SK-N-SH treated with all-trans-retinoic acid at 6 μM for 48 hours (cell line): ENCODE data around the gene CDKL2.

Experiments
- ATAC-seq: fragments of 200-7000 bp; cut with Tn5 transposase; 3 replicates; pipeline ENCODE4 v1.9.1; 2020; ENCODE audit warnings: mild to moderate bottlenecking, moderate library complexity
- ARNTL ChIP-seq: fragments of 450-650 bp; formaldehyde crosslinking; IDR thresholded peaks from 2 replicates; pipeline ENCODE4 v1.5.0; 2020; ENCODE audit warnings: low read depth, mild to moderate bottlenecking, moderate library complexity, borderline replicate concordance
- BACH2 ChIP-seq: fragments of 250-450 bp; sonication (Bioruptor Pico); IDR thresholded peaks from 2 replicates; pipeline ENCODE4 v1.9.0; 2021; ENCODE audit warnings: mild to moderate bottlenecking, borderline replicate concordance
- CREB5 ChIP-seq: fragments of 250-450 bp; sonication (Bioruptor Pico); IDR thresholded peaks from 2 replicates; pipeline ENCODE4 v1.5.1; 2020; ENCODE audit warnings: low read depth, mild to moderate bottlenecking, moderate library complexity
- CSDC2 ChIP-seq: fragments of 250-450 bp; sonication (Bioruptor Pico); IDR thresholded peaks from 2 replicates; pipeline ENCODE4 v1.5.0; 2020; ENCODE audit warnings: mild to moderate bottlenecking, moderate library complexity
- CSRNP3 ChIP-seq: fragments of 250-450 bp; sonication (Bioruptor Pico); IDR thresholded peaks from 2 replicates; pipeline ENCODE4 v1.5.1; 2021; ENCODE audit warnings: mild to moderate bottlenecking, moderate library complexity
- ESRRG ChIP-seq: fragments of 250-450 bp; sonication (Bioruptor Pico); IDR thresholded peaks from 2 replicates; pipeline ENCODE4 v1.6.1; 2021; ENCODE audit warnings: mild to moderate bottlenecking
- GLIS3 ChIP-seq: fragments of 250-450 bp; sonication (Bioruptor Pico); IDR thresholded peaks from 2 replicates; pipeline ENCODE4 v1.5.0; 2020; ENCODE audit warnings: mild to moderate bottlenecking, moderate library complexity
- ISL1 ChIP-seq: fragments of 250-450 bp; sonication (Bioruptor Pico); IDR thresholded peaks from 2 replicates; pipeline ENCODE4 v2.1.2; 2022; ENCODE audit warnings: mild to moderate bottlenecking, moderate library complexity
- OSR1 ChIP-seq: fragments of 250-450 bp; sonication (Bioruptor Pico); IDR thresholded peaks from 2 replicates; pipeline ENCODE4 v1.8.0; 2022; ENCODE audit warnings: moderate library complexity, mild to moderate bottlenecking, inconsistent platforms
- PATZ1 ChIP-seq: fragments of 250-450 bp; sonication (Bioruptor Pico); IDR thresholded peaks from 2 replicates; pipeline ENCODE4 v1.8.0; 2020; ENCODE audit warnings: mild to moderate bottlenecking, moderate library complexity, borderline replicate concordance
- PPARA ChIP-seq: fragments of 250-450 bp; sonication (Bioruptor Pico); IDR thresholded peaks from 2 replicates; pipeline ENCODE4 v1.5.0; 2020; ENCODE audit warnings: mild to moderate bottlenecking, borderline replicate concordance
- RARB ChIP-seq: fragments of 250-450 bp; sonication (Bioruptor Pico); IDR thresholded peaks from 2 replicates; pipeline ENCODE4 v1.8.0; 2021; ENCODE audit warnings: mild to moderate bottlenecking, moderate library complexity
- SNAI2 ChIP-seq: fragments of 250-450 bp; sonication (Bioruptor Pico); IDR thresholded peaks from 2 replicates; pipeline ENCODE4 v1.5.0; 2020; ENCODE audit warnings: mild to moderate bottlenecking, moderate library complexity
- TCF4 ChIP-seq: fragments of 250-450 bp; sonication (Bioruptor Pico); IDR thresholded peaks from 2 replicates; pipeline ENCODE4 v1.8.0; 2021; ENCODE audit warnings: mild to moderate bottlenecking, moderate library complexity, borderline replicate concordance
- TOX ChIP-seq: fragments of 250-450 bp; sonication (Bioruptor Pico); IDR thresholded peaks from 2 replicates; pipeline ENCODE4 v1.8.0; 2021; ENCODE audit warnings: mild to moderate bottlenecking, moderate library complexity, borderline replicate concordance
- ZC3H10 ChIP-seq: fragments of 250-450 bp; sonication (Bioruptor Pico); IDR thresholded peaks from 2 replicates; pipeline ENCODE4 v1.5.1; 2021; ENCODE audit warnings: mild to moderate bottlenecking, moderate library complexity
- ZFP3 ChIP-seq: fragments of 250-450 bp; sonication (Bioruptor Pico); IDR thresholded peaks from 2 replicates; pipeline ENCODE4 v1.5.0; 2020; ENCODE audit warnings: mild to moderate bottlenecking, moderate library complexity
- ZFP30 ChIP-seq: fragments of 450-650 bp; formaldehyde crosslinking; IDR thresholded peaks from 2 replicates; pipeline ENCODE4 v1.5.0; 2022; ENCODE audit warnings: mild to moderate bottlenecking, moderate library complexity
- ZNF565 ChIP-seq: fragments of 450-650 bp; formaldehyde crosslinking; conservative IDR thresholded peaks from 2 replicates; pipeline ENCODE4 v1.5.0; 2020; ENCODE audit warnings: low read depth, mild to moderate bottlenecking, moderate library complexity
- ZNF70 ChIP-seq: fragments of 450-650 bp; formaldehyde crosslinking; IDR thresholded peaks from 2 replicates; pipeline ENCODE4 v1.5.0; 2020; ENCODE audit warnings: mild to moderate bottlenecking, moderate library complexity
- ZNF8 ChIP-seq: fragments of 450-650 bp; formaldehyde crosslinking; IDR thresholded peaks from 2 replicates; pipeline ENCODE4 v1.5.0; 2020; ENCODE audit warnings: mild to moderate bottlenecking, moderate library complexity

CDKL2 gene

GRCh38 chr4:75598390-75598789, 31.9 kb downstream of the CDKL2 start (continued):
- TF ChIP-seq ZNF70 (CRISPR knock-in tag) (no peak), ARNTL (no peak), ZC3H10 (CRISPR knock-in tag) (no peak), SNAI2 (CRISPR knock-in tag) (no peak), PPARA (CRISPR knock-in tag) (no peak), ZFP3 (CRISPR knock-in tag) (no peak), GLIS3 (CRISPR knock-in tag) (no peak), CSDC2 (no peak), CSRNP3 (CRISPR knock-in tag) (no peak)

GRCh38 chr4:75596061-75596460, 34.3 kb downstream of the CDKL2 start:
- no peak for TF ChIP-seq PATZ1 (CRISPR knock-in tag)
- no peak for TF ChIP-seq OSR1 (CRISPR knock-in tag)
- TF ChIP-seq GLIS3 (CRISPR knock-in tag): no peak
- TF ChIP-seq CSDC2: no peak
- no peak for TF ChIP-seq PPARA (CRISPR knock-in tag)
- TF ChIP-seq ZNF8: no peak
- TF ChIP-seq ARNTL: no peak
- no peak for TF ChIP-seq CSRNP3 (CRISPR knock-in tag)
- no peak for TF ChIP-seq ZNF70 (CRISPR knock-in tag)
- TF ChIP-seq ZFP3 (CRISPR knock-in tag): no peak
- no peak for ATAC-seq

GRCh38 chr4:75593393-75593792, 36.9 kb downstream of the CDKL2 start:
- no peak for ATAC-seq

GRCh38 chr4:75584067-75584466, 46.3 kb downstream of the CDKL2 start:
- TF ChIP-seq RARB (CRISPR knock-in tag): no peak
- TF ChIP-seq ISL1 (CRISPR knock-in tag): no peak
- no peak for TF ChIP-seq ZFP30
- TF ChIP-seq SNAI2 (CRISPR knock-in tag): no peak
- no peak for TF ChIP-seq PPARA (CRISPR knock-in tag)
- no peak for TF ChIP-seq BACH2 (CRISPR knock-in tag)
- TF ChIP-seq PATZ1 (CRISPR knock-in tag): no peak
- no peak for TF ChIP-seq CREB5 (CRISPR knock-in tag)
- TF ChIP-seq ARNTL: no peak
- no peak for TF ChIP-seq TCF4
- no peak for TF ChIP-seq ESRRG
- TF ChIP-seq CSDC2: no peak
- TF ChIP-seq ZNF70 (CRISPR knock-in tag): no peak
- TF ChIP-seq ZFP3 (CRISPR knock-in tag): no peak
- no peak for TF ChIP-seq CSRNP3 (CRISPR knock-in tag)
- TF ChIP-seq TOX (CRISPR knock-in tag): no peak
- no peak for TF ChIP-seq ZNF565 (CRISPR knock-in tag)
- ATAC-seq: no peak

More at GRCh38 chr4:75593393-75593792, 36.9 kb downstream of the CDKL2 start:
- TF ChIP-seq ZNF8 (no peak), OSR1 (CRISPR knock-in tag) (no peak)
